NCI-H2227 (cell line): ENCODE measurements around the gene SNRPA1.

Experiments
- DNase-seq: peaks from one replicate; lab custom pipeline; 2025; ENCODE audit not compliant: unreplicated experiment; lab: John Stamatoyannopoulos, UW

SNRPA1 gene

DNA sequence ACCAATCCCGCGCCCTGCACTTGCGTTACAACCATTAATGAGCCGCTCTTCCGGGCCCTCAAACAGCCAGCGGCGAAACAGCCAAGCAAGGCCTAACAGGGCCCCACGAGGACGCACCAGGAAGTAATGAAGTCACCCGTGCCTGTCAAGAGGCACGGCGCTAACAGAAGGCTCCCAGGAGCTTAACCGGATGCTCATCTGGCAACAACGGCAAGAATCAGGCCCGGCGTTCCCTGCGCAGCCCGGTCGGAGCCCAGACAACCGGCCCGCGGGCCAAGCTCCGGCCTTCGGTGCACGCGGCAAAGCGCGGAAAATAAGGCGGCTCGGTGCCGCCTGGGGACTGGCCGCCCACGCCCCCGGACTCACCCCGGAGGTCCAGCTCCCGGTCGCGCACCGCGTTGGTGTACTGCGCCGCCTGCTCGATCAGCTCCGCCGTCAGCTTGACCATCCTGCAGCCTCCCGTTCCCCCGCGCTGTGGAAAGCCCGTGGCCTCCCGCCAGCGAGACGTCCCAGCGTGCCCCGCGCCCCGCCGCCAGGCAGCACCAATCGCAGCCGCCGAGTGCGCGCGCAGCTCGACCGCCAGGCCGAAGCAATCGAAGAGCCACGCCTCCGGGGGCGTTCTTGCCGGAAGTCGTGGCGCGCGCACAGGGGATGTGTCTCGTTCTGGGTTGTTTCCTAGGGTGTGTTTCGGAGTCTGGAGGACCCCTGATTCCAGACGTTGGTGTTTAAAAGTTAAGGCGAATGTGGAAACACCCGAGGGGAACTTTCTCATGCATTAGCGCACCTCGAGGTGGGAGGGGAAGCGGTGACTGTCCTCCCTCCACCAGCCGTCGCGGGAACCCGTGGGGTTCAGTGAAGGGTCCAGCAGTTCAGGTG is at the start of gene SNRPA1:
TSS of gene SNRPA1 (minus strand) at position 518 of the 876 bp plus-strand sequence. CDS start at position 448, 70 bp downstream.
- peak; percentile 94 for DNase-seq

DNA sequence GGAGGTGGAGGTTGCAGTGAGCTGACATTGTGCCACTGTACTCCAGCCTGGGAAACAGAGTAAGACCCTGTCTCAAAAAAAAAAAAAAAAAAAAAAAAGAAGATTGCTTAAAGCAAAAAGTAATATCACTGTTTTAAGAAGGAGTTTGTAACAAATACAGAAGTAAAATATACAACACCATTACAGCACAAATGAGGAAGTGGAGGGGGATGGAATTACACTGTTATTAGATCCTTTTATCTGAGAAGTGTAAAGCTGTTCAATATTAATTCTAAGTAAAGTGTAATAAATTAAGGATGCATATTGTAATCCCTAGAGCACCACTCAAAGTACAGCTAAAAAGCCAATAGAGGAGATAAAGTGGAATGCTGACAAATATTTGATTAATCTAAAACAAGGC is 47.0 kb upstream of the SNRPA1 start:
- DNase-seq: no peak

DNA sequence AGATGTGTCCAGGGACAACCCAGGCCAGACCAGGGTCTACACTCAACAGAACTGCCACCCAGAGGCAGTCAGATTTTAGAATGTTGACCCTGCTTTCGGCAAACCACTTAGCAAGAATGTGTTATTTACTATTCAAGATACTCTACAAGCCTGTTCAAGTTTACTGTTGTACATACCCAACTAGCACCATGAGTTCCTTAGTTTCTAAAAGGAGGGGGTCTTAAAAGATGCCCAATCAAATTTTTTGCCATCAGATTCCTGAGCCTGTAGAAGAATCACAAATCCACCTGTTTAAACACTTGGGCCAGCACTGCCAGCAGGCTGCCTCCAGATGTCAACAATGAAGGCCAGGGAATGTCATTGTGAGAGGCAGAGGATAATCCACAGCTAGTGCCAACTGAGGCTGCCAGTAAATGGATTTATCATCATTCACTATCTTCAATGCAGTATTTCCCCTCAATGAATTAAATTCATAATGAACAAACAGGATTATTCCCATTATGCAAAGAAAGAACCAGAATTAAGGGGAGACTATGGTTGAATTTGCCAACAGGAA is 43.5 kb upstream of the SNRPA1 start:
- no peak for DNase-seq

DNA sequence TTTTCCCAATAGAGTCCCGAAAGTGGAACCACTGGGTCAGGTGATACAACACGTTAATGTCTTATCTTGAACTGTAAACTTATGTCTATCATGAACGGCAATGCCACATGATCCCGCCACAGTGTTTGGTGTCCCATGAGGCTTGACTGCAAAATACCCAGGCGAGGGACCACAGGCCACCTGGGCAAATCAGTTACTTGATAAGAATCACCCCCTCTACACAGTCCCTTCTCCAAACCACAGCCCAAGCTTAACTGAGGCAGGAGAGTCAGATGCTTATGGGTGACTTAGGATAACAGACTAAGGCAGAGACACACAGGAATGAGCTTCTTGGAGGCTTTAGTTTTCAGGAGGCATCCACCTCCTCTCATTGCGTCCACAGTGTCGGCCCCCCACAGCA is 42.9 kb upstream of the SNRPA1 start:
- DNase-seq: no peak

DNA sequence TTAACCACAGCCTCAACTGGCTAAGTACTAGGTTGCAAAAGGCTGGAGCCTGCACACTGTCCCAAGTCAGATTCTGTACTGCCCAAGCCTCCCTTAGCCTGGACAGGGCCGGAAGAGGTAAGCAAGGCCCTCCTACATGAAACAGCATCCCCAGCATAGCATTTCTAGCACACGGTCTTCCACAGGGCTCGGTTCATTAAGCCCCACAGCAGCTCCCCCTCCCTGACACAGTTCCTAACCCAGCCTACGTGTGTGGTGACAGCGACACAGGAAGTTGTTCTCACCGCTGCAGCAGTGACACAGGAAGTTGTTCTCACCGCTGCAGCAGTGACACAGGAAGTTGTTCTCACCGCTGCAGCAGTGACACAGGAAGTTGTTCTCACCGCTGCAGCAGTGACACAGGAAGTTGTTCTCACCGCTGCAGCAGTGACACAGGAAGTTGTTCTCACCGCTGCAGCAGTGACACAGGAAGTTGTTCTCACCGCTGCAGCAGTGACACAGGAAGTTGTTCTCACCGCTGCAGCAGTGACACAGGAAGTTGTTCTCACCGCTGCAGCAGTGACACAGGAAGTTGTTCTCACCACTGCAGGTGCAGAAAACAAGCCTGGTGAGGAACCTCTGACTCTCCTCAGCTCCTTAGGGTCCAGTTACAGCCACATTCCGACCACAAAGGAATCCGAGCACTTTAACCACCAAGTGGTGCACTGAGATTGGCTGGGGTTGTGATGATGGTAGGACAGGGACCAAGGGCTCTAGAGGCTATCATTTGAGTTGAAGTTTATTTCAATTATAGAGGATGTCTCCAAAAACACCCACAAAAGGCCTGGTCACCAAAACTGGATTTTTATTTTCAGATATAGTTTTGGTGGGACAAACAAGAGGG is 39.1 kb upstream of the SNRPA1 start:
- peak; percentile 0 for DNase-seq

DNA sequence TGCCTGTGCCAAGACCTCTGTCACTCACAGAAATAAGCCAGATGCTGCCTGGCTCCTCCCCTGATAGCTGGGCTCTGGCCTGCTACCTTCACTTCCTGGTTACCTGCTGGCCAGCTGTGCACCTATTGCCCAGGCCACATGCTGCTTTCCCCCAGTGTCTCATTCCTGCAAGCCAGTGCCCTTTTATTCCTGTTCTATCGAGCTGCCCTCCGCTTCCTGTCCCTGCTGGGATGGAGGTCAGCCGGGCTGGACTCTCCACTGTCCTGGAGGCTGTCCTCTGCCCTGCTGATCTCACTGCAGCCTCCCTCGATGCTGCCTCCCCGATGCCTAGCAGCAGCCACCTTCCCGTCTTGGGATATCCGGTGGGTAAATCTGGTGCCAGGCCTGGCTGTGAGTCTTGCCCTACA is 37.0 kb upstream of the SNRPA1 start:
- no peak for DNase-seq

DNA sequence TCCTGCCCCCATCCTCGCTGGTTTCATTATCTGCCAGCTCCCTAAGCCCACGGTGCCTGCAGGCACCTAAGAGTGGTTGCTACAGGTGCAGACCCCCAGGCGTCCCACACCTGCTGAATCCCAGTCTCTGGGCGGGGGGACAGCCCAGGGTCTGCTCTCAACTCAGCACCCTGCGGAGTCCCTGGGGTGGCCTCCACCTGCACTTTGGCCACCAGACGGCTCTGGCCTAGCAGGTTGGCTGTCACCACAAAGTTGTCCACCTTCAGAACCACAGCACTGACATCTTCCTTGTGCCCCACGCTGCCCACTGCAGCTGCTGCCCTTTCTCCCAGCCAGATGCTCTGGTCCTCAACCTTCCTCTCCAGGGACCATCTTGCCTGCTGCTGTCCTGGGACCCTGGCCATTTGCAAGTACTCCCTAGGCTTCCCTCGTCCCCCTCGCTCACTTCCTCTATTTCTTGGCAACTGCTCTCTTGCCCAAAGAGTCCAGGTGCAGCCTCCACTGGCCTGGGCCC is 34.9 kb upstream of the SNRPA1 start:
- DNase-seq: no peak

DNA sequence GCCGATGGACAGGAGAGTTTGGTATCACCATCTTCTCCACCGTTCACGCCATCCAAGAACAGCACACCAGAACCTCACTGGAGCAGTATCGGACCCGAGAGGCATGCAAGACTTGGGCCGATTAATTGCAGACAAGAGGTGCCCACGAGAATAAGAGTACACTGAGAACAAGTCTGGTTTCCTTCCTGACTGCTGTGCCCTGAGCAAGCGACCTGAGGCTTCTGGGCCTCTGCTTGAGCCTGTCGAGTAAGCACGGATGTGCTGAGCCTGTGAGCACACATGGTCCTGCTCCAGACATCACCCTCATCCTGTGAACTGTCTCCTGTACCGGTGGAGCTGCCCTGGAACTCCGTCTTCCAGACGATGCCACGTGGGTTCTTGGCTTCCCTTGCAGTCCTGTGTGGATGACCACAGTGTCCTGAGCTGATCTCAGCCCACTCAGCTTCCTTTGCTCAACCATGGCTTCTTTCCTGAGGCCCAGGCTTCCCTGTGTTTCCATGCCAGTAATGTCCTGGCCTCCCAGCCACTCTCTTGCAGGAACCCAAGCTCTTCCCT is 34.3 kb upstream of the SNRPA1 start:
- no peak for DNase-seq

DNA sequence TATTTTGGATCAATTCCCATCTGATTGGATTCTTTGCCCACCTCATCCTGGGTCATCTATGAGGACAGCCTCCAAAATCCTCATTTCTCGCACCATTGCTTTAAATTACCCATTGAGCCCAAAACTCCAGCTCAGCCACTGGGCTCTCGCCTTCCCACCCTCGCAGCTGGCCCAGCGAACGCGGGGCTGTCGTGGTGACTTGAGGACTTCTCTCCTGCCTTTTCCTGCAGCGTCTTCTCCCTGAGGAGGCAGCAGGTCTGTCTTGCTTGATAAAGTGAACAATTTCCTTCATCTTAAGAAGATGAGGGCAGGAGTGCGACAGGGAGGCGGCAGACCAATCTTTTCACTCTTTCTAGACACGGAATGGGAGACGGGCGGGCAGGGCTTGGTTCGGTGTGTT is 33.0 kb upstream of the SNRPA1 start:
- DNase-seq: no peak

DNA sequence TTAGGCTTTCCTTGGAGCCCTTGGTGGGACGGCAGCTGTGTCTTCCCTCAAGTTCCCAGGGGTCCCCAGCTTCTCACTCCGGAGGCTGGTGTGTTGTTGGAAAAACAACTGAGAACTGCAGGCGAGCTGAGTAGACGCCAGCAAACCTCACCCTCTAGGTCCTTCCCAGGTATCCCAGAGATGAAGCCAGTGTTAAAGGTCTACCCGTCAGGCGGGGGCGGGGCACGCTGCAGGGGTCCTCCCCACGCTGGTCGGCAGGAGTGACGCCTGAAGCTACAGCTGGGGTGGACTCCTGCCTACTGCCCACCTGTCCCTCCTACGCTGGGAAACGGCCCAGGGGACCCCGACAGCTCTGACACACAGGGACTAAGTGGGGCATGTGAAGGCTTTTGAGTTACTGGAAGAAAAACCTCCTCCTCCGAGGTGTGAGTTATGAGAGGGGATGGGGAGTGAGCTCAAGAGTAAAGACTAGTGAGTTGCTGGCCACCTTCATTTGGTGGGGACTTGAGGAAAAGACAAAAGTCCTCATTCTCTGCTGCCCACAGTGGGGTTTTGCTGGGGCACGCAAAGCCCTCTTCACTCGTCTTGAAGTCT is 32.2 kb upstream of the SNRPA1 start:
- DNase-seq: no peak

DNA sequence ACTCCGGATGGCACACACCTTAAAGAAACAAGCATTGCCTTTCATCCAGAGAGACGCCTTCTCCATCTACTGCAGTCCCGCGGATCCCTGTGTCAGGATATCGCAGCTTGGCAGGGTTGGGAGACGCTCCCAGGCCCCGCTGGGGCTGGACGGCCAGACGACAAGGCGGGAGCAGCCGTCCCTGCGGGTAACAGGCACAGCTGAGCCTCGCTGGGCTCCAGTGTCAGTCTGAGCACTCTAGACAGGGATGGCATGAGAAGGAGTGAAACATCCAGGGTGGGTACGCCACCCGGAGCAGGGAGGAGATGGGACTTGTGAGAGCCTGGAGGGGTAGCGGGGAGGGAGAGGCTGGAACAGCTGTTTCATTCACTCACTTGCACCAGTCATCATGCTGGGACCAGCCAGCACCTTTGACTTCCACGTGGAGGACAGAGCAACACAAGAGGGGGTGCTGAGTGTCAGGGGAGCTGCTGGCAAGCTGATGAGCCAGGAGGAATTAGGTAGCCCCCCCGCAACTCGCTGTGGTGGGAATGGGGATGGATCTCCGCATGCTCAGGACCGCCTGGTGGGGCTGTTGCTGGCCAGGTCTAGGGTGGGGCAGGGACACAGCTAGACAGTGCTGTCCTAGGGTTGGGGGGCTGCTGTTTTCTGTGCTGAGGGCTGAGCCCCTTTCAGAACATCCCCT is 31.6 kb upstream of the SNRPA1 start:
- no peak for DNase-seq

DNA sequence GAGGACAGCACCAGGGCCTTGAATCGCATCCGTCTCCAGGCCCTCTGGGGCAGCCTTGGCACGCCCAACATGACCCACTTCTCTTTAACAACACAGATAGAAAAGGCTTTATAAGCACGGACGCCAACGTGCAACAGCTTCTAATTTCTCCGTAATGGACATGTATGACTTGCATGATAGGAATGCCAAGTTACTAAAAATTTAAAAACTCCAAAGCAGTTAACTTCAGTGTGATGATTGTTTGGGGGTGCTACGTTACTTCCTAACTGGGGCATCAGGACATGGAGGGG is 30.9 kb upstream of the SNRPA1 start:
- DNase-seq: no peak

DNA sequence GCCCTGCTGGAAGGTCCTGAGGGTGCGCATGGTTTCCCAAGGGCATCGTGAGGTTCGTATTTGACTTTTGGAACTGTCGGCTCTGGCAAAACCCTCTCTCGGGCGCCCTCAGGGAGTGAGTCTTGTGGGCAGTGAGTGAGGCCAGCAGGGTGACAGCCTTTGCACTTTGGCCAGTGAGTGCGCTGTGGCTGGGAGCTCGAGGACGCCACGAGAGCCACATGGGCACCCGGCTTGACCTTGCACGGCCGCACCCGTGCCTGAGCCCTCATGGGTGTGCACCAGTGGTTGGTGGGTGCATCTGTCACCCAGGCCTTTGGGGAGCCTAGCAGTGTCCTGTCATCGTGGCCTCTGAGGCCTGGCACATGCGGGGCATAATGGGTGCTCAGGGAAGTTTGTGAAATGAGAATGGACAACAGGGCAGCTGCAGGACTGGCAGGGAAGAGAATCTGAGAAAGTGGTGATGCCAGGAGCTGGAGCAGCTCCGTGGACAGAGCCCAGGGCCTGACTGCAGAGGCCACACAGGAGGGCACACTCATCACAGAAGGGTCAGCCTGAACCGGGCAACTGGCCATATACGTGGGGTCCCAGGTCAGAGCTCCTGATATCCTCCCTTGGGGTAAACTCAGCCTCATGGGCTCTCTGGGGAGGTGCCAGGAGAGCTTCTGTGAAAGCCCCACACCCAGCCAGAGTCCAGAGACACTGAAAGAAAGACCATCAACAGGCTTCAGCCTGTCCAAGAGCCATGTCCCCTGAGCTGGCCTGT is 30.4 kb upstream of the SNRPA1 start:
- no peak for DNase-seq

DNA sequence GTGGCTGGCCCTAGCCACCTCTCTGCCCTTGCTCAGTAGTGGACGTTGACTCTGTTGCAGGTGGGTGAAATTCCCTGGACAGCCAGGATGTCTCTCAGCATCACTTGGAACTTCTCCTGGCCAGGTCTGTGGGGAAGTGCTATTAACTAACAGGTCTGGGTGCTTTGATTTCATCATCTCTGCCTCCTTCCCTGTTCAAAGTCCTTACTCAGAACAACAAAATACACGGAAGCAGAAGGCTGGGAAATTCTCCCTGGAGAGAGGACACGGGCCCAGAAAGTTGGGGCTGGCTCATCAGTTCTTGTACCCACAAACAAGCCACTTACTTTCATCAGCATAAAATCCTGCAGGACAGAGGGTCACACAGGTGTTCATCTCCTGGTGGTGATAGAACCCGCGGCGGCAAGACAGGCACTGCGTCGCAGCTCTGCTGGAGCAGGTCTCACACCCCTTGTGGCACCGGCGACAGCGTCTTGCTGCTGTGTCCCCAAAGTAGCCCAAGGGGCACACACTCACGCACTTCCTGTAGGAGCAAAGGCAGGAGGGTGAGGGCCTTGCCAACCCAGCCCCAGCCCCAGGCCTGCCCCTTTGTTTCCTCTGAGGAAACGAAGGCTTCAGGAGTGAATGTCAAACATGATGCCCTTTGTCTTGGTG is 29.6 kb upstream of the SNRPA1 start:
- DNase-seq: no peak

DNA sequence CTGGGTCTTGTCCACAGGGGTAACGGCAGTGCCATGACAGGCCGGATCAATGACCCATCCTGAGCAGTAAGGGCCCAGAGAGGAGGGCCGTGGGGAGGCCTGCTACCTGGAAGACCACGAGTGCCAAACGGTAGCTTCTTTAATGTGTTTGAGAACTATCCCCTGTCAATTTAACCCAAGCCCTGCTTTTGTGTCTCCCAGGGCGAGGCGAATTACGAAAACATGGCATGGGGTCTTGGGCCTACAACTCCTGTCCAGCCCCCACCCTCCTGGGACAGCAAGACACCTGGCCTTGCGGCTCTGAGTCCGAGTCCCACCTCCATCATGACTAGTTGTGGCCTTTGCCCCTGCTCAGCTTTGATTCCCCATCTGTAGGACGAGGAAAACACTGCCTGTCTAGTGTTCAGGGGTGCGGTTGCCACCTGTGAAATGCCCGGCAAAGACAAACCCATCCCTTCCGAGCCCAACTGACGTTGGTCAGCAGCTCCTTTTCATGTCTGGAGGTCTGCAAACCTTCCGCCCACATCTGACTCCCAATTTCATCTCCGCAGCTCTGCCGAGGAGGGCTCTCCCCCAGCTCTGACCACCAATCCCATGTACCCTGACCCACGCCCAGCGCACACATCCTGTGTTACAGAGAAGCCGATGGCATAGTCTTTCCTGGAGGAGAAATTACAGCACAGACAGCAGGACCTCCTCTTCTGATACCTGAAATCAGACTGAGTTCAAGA is 28.9 kb upstream of the SNRPA1 start:
- no peak for DNase-seq

DNA sequence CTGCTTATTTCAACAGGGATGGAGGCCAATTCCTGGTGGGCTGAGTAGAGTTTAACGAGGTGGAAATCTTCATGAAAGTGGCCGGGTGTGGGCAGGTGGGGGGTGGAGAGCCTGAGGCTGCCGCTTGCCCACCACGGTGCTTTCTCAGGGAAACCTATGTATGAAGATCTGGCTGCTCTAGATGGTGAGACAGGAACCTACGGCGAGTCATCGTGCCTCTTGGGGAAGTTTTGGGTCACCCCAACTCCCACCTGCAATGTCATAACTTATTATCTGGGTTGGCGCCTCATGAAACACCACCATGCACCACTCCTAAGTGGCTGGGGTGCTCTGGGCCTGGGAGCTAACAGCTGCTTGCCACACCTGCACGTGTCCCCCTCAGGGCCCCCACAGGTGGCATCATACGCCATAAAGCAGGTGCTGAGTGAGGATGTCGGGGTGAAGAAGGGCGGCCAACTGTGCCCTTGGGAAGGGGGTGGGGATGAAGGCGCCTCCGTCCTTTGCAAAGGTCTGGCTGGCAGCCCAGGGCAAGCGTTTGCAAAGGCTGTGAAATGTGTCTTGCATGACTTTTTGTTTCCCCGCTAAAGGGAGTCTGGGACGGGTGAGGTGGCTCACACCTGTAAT is 27.9 kb upstream of the SNRPA1 start:
- no peak for DNase-seq

DNA sequence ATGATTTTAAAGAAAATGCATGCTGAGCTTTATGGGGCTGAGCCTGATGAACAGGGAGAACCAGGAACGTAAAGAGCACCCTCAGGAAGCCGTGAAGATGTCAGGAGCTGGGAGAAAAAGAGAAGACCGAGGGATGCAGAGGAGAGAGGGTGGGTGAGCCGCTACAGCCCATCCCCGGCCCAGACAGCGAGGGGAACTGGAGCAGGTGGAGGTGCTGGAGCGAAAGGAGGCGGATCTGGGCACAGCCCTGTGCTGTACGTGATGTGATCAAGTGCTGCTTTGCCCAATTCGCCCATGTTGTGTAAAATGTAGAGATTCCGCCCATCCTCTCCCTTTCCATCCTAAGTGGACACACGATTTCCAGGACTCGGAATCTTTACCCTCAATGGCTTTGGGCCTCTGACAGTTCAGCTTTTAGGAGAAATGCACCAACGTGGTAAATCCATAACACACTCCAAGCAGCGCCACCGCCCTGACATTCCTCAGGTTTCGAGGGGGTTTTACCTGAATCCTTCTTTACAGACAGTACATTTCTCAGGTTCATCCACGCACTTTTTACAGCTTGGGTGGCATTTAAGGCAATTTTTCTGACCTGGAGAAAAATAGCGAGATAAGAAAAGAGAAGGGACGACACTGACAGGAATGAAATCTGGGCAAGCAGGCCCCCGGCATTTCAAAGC is 27.1 kb upstream of the SNRPA1 start:
- DNase-seq: no peak
